Measurements from ENCODE around the gene SECTM1.
"Not testable (repeated sequence)": the region's sequence is repeated elsewhere in the genome, so short reads cannot be mapped to it uniquely, and the experiment has no call there.

The SECTM1 gene

GRCh38 chr17:82380860-82381702 lies 47.5 kb upstream of the SECTM1 start:
- Histone ChIP-seq H3K23ac (ENCODE audit: low read depth, low read length, poor library complexity) (peak overlapping the region; percentile 22), H3K4me1 (ENCODE audit: control insufficient read depth in 2 of 2, insufficient read depth in 1 of 2, low read depth in 1 of 2, low read length in 2 of 2) (peaks cover 15 to 26% of the 10 kb centered on the region in 2 donors), H3K27me3 (ENCODE audit: control insufficient read depth in 3 of 3, insufficient read depth in 3 of 3, low read depth in 1 of 3, low read length in 3 of 3) (peaks cover 0 to 2% (median 0%) of the 10 kb centered on the region in 3 experiments), H3K79me1 (ENCODE audit: low read depth, low read length) (no peaks in the 10 kb centered on the region), H2BK5ac (ENCODE audit: low read length) (no peak overlapping the region), H2BK15ac (ENCODE audit: low read length) (no peak overlapping the region), H2AK5ac (ENCODE audit: low read depth, low read length) (no peak overlapping the region), H3K27ac (replicated peaks; ENCODE audit: low read length) (no peak overlapping the region), H2BK120ac (ENCODE audit: low read depth, low read length) (no peak overlapping the region), H3K4me2 (ENCODE audit: insufficient read depth, low read length, poor library complexity, severe bottlenecking) (no peak overlapping the region), H3K18ac (ENCODE audit: low read length) (peak overlapping the region; percentile 1), H3K4ac (ENCODE audit: low read length) (no peak overlapping the region), H3K4me3 (ENCODE audit: low read length in 2 of 2) (no peak overlapping the region), H2BK12ac (ENCODE audit: low read length) (no peak overlapping the region), H4K91ac (ENCODE audit: low read depth, low read length, poor library complexity) (no peak overlapping the region), H4K8ac (ENCODE audit: low read depth, low read length) (no peak overlapping the region), H2AFZ (ENCODE audit: low read length) (no peak overlapping the region), H3K9me3 (replicated peaks in 1 of 2; ENCODE audit: control insufficient read depth in 2 of 2, insufficient read depth in 1 of 2, low read depth in 1 of 2, low read length in 2 of 2) (no peaks in the 10 kb centered on the region), H3K9ac (ENCODE audit: low read depth, low read length, poor library complexity) (no peak overlapping the region), H3K14ac (ENCODE audit: low read length) (peak overlapping the region; percentile 28), H3K36me3 (replicated peaks in 1 of 2; ENCODE audit: control insufficient read depth in 2 of 2, insufficient read depth in 2 of 2, low read length in 2 of 2) (no peaks in the 10 kb centered on the region)
- WGBS, 2 donors (ENCODE audit: extremely low coverage in 2 of 2, insufficient read length in 2 of 2, insufficient replicate concordance in 1 of 2), result no CpG with 5 or more reads among the region's 23 CpGs
- no peak for DNase-seq (ENCODE audit: low spot score)

GRCh38 chr17:82378741-82379021 lies 45.1 kb upstream of the SECTM1 start:
- H2BK12ac ChIP-seq (ENCODE audit: low read length), result no peak overlapping the region
- WGBS, 2 donors (ENCODE audit: extremely low coverage in 2 of 2, insufficient read length in 2 of 2, insufficient replicate concordance in 1 of 2), result no CpG with 5 or more reads among the region's 10 CpGs
- H3K9me3 ChIP-seq (replicated peaks in 1 of 2; ENCODE audit: control insufficient read depth in 2 of 2, insufficient read depth in 1 of 2, low read depth in 1 of 2, low read length in 2 of 2), result peaks cover 0 to 5% of the 10 kb centered on the region in 2 donors
- no peak overlapping the region for H2BK5ac ChIP-seq (ENCODE audit: low read length)
- peak overlapping the region; percentile 87 for H3K18ac ChIP-seq (ENCODE audit: low read length)
- H2BK120ac ChIP-seq (ENCODE audit: low read depth, low read length), result no peak overlapping the region
- H2AFZ ChIP-seq (ENCODE audit: low read length), result no peak overlapping the region
- H3K4me3 ChIP-seq (ENCODE audit: low read length in 2 of 2), result no peak overlapping the region
- DNase-seq (ENCODE audit: low spot score), result no peak
- peaks cover 4 to 7% of the 10 kb centered on the region in 2 donors for H3K4me1 ChIP-seq (ENCODE audit: control insufficient read depth in 2 of 2, insufficient read depth in 1 of 2, low read depth in 1 of 2, low read length in 2 of 2)
- peak overlapping the region; percentile 88 for H2BK15ac ChIP-seq (ENCODE audit: low read length)
- no peak overlapping the region for H4K91ac ChIP-seq (ENCODE audit: low read depth, low read length, poor library complexity)
- peak overlapping the region; percentile 68 for H3K23ac ChIP-seq (ENCODE audit: low read depth, low read length, poor library complexity)
- H4K8ac ChIP-seq (ENCODE audit: low read depth, low read length), result no peak overlapping the region
- peaks cover 0 to 15% (median 0%) of the 10 kb centered on the region in 3 experiments for H3K27me3 ChIP-seq (ENCODE audit: control insufficient read depth in 3 of 3, insufficient read depth in 3 of 3, low read depth in 1 of 3, low read length in 3 of 3)
- no peak overlapping the region for H3K4me2 ChIP-seq (ENCODE audit: insufficient read depth, low read length, poor library complexity, severe bottlenecking)
- peak overlapping the region; percentile 2 for H3K9ac ChIP-seq (ENCODE audit: low read depth, low read length, poor library complexity)
- H2AK5ac ChIP-seq (ENCODE audit: low read depth, low read length), result peak overlapping the region; percentile 96
- H3K27ac ChIP-seq (replicated peaks; ENCODE audit: low read length), result no peak overlapping the region
- H3K79me1 ChIP-seq (ENCODE audit: low read depth, low read length), result peaks cover 4% of the 10 kb centered on the region
- H3K14ac ChIP-seq (ENCODE audit: low read length), result peak overlapping the region; percentile 84
- H3K4ac ChIP-seq (ENCODE audit: low read length), result no peak overlapping the region
- H3K36me3 ChIP-seq (replicated peaks in 1 of 2; ENCODE audit: control insufficient read depth in 2 of 2, insufficient read depth in 2 of 2, low read length in 2 of 2), result no peaks in the 10 kb centered on the region

- no peak overlapping the region for H2AFZ ChIP-seq (ENCODE audit: low read length)
- H2AK5ac ChIP-seq (ENCODE audit: low read depth, low read length), result peak overlapping the region; percentile 96
- H3K23ac ChIP-seq (ENCODE audit: low read depth, low read length, poor library complexity), result peak overlapping the region; percentile 68
- peaks cover 0 to 15% (median 3%) of the 10 kb centered on the region in 3 experiments for H3K27me3 ChIP-seq (ENCODE audit: control insufficient read depth in 3 of 3, insufficient read depth in 3 of 3, low read depth in 1 of 3, low read length in 3 of 3)
- peaks cover 4% of the 10 kb centered on the region in 2 donors for H3K4me1 ChIP-seq (ENCODE audit: control insufficient read depth in 2 of 2, insufficient read depth in 1 of 2, low read depth in 1 of 2, low read length in 2 of 2)
- H3K18ac ChIP-seq (ENCODE audit: low read length), result peak overlapping the region; percentile 53
- H3K4me2 ChIP-seq (ENCODE audit: insufficient read depth, low read length, poor library complexity, severe bottlenecking), result no peak overlapping the region
- no peak overlapping the region for H3K4me3 ChIP-seq (ENCODE audit: low read length in 2 of 2)
- H3K36me3 ChIP-seq (replicated peaks in 1 of 2; ENCODE audit: control insufficient read depth in 2 of 2, insufficient read depth in 2 of 2, low read length in 2 of 2), result no peaks in the 10 kb centered on the region
- WGBS, 2 donors (ENCODE audit: extremely low coverage in 2 of 2, insufficient read length in 2 of 2, insufficient replicate concordance in 1 of 2), result no CpG with 5 or more reads among the region's 31 CpGs
- no peak overlapping the region for H4K91ac ChIP-seq (ENCODE audit: low read depth, low read length, poor library complexity)
- no peak overlapping the region for H2BK12ac ChIP-seq (ENCODE audit: low read length)
- peaks cover 0 to 5% of the 10 kb centered on the region in 2 donors for H3K9me3 ChIP-seq (replicated peaks in 1 of 2; ENCODE audit: control insufficient read depth in 2 of 2, insufficient read depth in 1 of 2, low read depth in 1 of 2, low read length in 2 of 2)
- no peak overlapping the region for H3K4ac ChIP-seq (ENCODE audit: low read length)
- no peak overlapping the region for H2BK120ac ChIP-seq (ENCODE audit: low read depth, low read length)
- peaks cover 4% of the 10 kb centered on the region for H3K79me1 ChIP-seq (ENCODE audit: low read depth, low read length)
- H4K8ac ChIP-seq (ENCODE audit: low read depth, low read length), result no peak overlapping the region
- no peak for DNase-seq (ENCODE audit: low spot score)
- no peak overlapping the region for H3K9ac ChIP-seq (ENCODE audit: low read depth, low read length, poor library complexity)
- peak overlapping the region; percentile 84 for H3K14ac ChIP-seq (ENCODE audit: low read length)
- H3K27ac ChIP-seq (replicated peaks; ENCODE audit: low read length), result no peak overlapping the region
- H2BK15ac ChIP-seq (ENCODE audit: low read length), result peak overlapping the region; percentile 88
- H2BK5ac ChIP-seq (ENCODE audit: low read length), result no peak overlapping the region
Observed at GRCh38 chr17:82377924-82378740, 44.6 kb upstream of the SECTM1 start.

GRCh38 chr17:82377294-82377693 lies 43.7 kb upstream of the SECTM1 start:
- not testable (repeated sequence) for H3K4ac ChIP-seq (ENCODE audit: low read length); H2BK15ac ChIP-seq (ENCODE audit: low read length); H2AK5ac ChIP-seq (ENCODE audit: low read depth, low read length); H3K79me1 ChIP-seq (ENCODE audit: low read depth, low read length); H2BK5ac ChIP-seq (ENCODE audit: low read length); H2AFZ ChIP-seq (ENCODE audit: low read length); DNase-seq (ENCODE audit: low spot score); H4K91ac ChIP-seq (ENCODE audit: low read depth, low read length, poor library complexity); H3K9ac ChIP-seq (ENCODE audit: low read depth, low read length, poor library complexity); H3K36me3 ChIP-seq (replicated peaks in 1 of 2; ENCODE audit: control insufficient read depth in 2 of 2, insufficient read depth in 2 of 2, low read length in 2 of 2); H3K9me3 ChIP-seq (replicated peaks in 1 of 2; ENCODE audit: control insufficient read depth in 2 of 2, insufficient read depth in 1 of 2, low read depth in 1 of 2, low read length in 2 of 2); H2BK12ac ChIP-seq (ENCODE audit: low read length); H3K18ac ChIP-seq (ENCODE audit: low read length); H3K27ac ChIP-seq (replicated peaks; ENCODE audit: low read length); H2BK120ac ChIP-seq (ENCODE audit: low read depth, low read length); H4K8ac ChIP-seq (ENCODE audit: low read depth, low read length); H3K4me3 ChIP-seq (ENCODE audit: low read length in 2 of 2); H3K14ac ChIP-seq (ENCODE audit: low read length); H3K23ac ChIP-seq (ENCODE audit: low read depth, low read length, poor library complexity); H3K4me1 ChIP-seq (ENCODE audit: control insufficient read depth in 2 of 2, insufficient read depth in 1 of 2, low read depth in 1 of 2, low read length in 2 of 2); H3K4me2 ChIP-seq (ENCODE audit: insufficient read depth, low read length, poor library complexity, severe bottlenecking)
- peaks cover 0 to 21% (median 12%) of the 10 kb centered on the region in 3 experiments for H3K27me3 ChIP-seq (ENCODE audit: control insufficient read depth in 3 of 3, insufficient read depth in 3 of 3, low read depth in 1 of 3, low read length in 3 of 3)
- WGBS, 2 donors (ENCODE audit: extremely low coverage in 2 of 2, insufficient read length in 2 of 2, insufficient replicate concordance in 1 of 2), result no CpG with 5 or more reads among the region's 5 CpGs

Measured in neuronal stem cell (in vitro differentiated cells).